ENCODE results near the gene ELK3.

The ELK3 gene

DNA sequence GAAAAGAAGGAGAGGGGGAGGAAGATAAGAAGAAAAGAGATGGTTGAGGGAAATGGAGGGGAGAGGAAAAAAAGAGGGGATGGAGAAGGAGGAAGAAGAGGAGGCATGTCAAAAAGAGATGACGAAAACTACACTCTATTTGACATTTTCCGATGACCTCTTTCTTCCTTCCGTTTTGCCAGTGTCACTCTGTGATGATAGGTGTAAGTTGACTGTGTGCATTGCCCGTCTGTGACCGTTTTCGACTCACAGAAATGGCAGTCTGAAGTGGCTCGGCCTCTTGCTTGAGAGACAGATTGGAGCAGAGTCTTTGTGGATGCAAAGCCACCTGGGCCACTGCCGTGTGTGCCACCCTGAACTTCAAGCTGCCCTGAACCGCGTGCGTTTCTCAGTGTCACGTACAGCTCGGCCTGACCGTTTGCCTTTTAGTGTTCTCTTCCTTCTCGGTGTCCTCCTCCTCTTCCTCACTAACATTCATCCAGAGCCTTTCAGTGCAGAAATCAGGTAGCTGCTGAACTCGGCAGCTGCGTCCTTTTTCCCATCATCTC is 32.7 kb downstream of the ELK3 start:
- Histone ChIP-seq H3K4me2 (ENCODE audit: low read depth, low read length, poor library complexity, severe bottlenecking) (no peak overlapping the region), H3K79me2 (ENCODE audit: insufficient read depth, low read length) (no peaks in the 10 kb centered on the region), H3K9me2 (replicated peaks; ENCODE audit: insufficient read depth, low read length) (no peaks in the 10 kb centered on the region), H3K27ac (ENCODE audit: low read depth, low read length) (no peak overlapping the region), H3K9ac (ENCODE audit: low read length) (no peak overlapping the region), H3K9me3 (ENCODE audit: insufficient read depth, low read length) (no peaks in the 10 kb centered on the region), H3K4me3 (ENCODE audit: insufficient read depth, low read length, poor library complexity, severe bottlenecking) (no peak overlapping the region), H3K36me3 (ENCODE audit: low read length) (no peaks in the 10 kb centered on the region), H2AFZ (ENCODE audit: low read depth, low read length, severe bottlenecking) (no peak overlapping the region), H4K20me1 (ENCODE audit: low read depth, low read length) (no peaks in the 10 kb centered on the region), H3K27me3 (ENCODE audit: low read length) (no peaks in the 10 kb centered on the region), H3F3A (ENCODE audit: insufficient read depth) (no peaks in the 10 kb centered on the region)
- TF ChIP-seq, protein P1, sequence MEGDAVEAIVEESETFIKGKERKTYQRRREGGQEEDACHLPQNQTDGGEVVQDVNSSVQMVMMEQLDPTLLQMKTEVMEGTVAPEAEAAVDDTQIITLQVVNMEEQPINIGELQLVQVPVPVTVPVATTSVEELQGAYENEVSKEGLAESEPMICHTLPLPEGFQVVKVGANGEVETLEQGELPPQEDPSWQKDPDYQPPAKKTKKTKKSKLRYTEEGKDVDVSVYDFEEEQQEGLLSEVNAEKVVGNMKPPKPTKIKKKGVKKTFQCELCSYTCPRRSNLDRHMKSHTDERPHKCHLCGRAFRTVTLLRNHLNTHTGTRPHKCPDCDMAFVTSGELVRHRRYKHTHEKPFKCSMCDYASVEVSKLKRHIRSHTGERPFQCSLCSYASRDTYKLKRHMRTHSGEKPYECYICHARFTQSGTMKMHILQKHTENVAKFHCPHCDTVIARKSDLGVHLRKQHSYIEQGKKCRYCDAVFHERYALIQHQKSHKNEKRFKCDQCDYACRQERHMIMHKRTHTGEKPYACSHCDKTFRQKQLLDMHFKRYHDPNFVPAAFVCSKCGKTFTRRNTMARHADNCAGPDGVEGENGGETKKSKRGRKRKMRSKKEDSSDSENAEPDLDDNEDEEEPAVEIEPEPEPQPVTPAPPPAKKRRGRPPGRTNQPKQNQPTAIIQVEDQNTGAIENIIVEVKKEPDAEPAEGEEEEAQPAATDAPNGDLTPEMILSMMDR (IDR thresholded peaks at IDR 0.05; ENCODE audit: insufficient read depth, low read length, poor library complexity, severe bottlenecking) = no peak
- TF ChIP-seq EZH2phosphoT487 (conservative IDR thresholded peaks at IDR 0.05; ENCODE audit: low read length) = no peak

GRCh38 chr12:96227365-96228106 is 33.4 kb downstream of the ELK3 start:
- no peak overlapping the region for H3K4me2 ChIP-seq (ENCODE audit: low read depth, low read length, poor library complexity, severe bottlenecking)
- no peaks in the 10 kb centered on the region for H3K27me3 ChIP-seq (ENCODE audit: low read length)
- H3K36me3 ChIP-seq (ENCODE audit: low read length) = no peaks in the 10 kb centered on the region
- H3K9me3 ChIP-seq (ENCODE audit: insufficient read depth, low read length) = no peaks in the 10 kb centered on the region
- no peak overlapping the region for H3K4me3 ChIP-seq (ENCODE audit: insufficient read depth, low read length, poor library complexity, severe bottlenecking)
- H2AFZ ChIP-seq (ENCODE audit: low read depth, low read length, severe bottlenecking) = no peak overlapping the region
- H4K20me1 ChIP-seq (ENCODE audit: low read depth, low read length) = no peaks in the 10 kb centered on the region
- TF ChIP-seq EZH2phosphoT487 (conservative IDR thresholded peaks at IDR 0.05; ENCODE audit: low read length) = no peak
- TF ChIP-seq, protein P1 (IDR thresholded peaks at IDR 0.05; ENCODE audit: insufficient read depth, low read length, poor library complexity, severe bottlenecking) = no peak
- H3K9ac ChIP-seq (ENCODE audit: low read length) = no peak overlapping the region
- no peaks in the 10 kb centered on the region for H3K79me2 ChIP-seq (ENCODE audit: insufficient read depth, low read length)
- H3K9me2 ChIP-seq (replicated peaks; ENCODE audit: insufficient read depth, low read length) = no peaks in the 10 kb centered on the region
- no peak overlapping the region for H3K27ac ChIP-seq (ENCODE audit: low read depth, low read length)
- no peaks in the 10 kb centered on the region for H3F3A ChIP-seq (ENCODE audit: insufficient read depth)

DNA sequence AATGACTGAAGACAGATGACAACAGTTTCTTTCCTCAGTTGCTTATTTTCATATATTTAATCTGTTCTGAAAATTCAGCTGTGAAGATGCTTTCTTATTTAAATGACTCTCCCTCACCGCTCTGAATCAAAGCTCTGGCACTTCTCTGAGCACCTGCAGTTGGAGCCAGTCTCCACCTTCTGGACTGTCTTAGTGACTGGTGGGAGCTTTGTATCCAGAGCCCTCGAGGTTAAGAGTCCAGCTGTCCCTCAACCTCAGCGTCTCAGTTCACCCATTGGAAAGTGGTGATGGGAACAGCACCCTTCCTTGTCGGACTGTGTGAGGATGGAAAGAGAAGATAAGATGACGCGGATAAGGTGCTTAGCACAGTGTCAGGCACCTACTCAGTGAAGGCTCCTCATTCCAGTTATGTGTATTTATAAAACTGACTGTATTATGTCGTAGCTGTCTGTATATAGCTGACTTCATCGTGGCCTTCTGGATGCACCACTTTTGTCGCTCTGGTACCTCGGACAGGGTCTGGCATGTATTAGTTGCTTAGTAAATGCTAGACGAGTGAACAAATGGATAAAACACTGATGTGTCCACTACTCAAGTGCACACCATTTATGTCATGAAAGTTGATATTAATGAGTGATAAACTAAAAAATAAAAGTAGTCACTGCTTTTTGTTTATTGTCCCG is 34.5 kb downstream of the ELK3 start:
- H3K36me3 ChIP-seq (ENCODE audit: low read length) = no peaks in the 10 kb centered on the region
- H3K4me3 ChIP-seq (ENCODE audit: insufficient read depth, low read length, poor library complexity, severe bottlenecking) = no peak overlapping the region
- no peak overlapping the region for H3K4me2 ChIP-seq (ENCODE audit: low read depth, low read length, poor library complexity, severe bottlenecking)
- no peak overlapping the region for H3K27ac ChIP-seq (ENCODE audit: low read depth, low read length)
- no peaks in the 10 kb centered on the region for H3K9me2 ChIP-seq (replicated peaks; ENCODE audit: insufficient read depth, low read length)
- no peaks in the 10 kb centered on the region for H3F3A ChIP-seq (ENCODE audit: insufficient read depth)
- no peaks in the 10 kb centered on the region for H4K20me1 ChIP-seq (ENCODE audit: low read depth, low read length)
- no peak overlapping the region for H3K9ac ChIP-seq (ENCODE audit: low read length)
- H2AFZ ChIP-seq (ENCODE audit: low read depth, low read length, severe bottlenecking) = no peak overlapping the region
- H3K79me2 ChIP-seq (ENCODE audit: insufficient read depth, low read length) = no peaks in the 10 kb centered on the region
- H3K9me3 ChIP-seq (ENCODE audit: insufficient read depth, low read length) = no peaks in the 10 kb centered on the region
- TF ChIP-seq, protein P1 (IDR thresholded peaks at IDR 0.05; ENCODE audit: insufficient read depth, low read length, poor library complexity, severe bottlenecking) = no peak
- no peak for TF ChIP-seq EZH2phosphoT487 (conservative IDR thresholded peaks at IDR 0.05; ENCODE audit: low read length)
- no peaks in the 10 kb centered on the region for H3K27me3 ChIP-seq (ENCODE audit: low read length)
